ENCODE results near the gene KIF1A.

Gene KIF1A

DNA sequence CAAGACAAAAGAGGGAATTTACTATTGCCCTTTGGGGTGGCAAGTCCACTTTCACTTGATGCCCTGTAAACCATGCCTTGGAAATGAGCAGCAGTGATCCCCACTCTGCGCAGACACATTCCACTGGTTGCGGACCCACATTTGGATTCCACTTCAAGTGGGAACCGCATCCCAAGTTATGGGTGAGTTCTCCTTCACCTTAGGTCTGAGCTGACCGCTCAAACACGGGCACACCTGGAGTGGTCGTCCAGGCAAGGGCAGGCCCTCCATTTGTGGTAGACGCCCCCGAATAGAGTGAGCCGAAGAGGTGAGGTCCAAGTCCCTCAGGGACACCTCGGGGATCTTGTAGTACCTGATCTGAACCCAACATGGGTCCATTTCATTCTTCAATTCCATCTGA, 38.9 kb upstream of the KIF1A start:
- no peak overlapping the region for H3K4me3 ChIP-seq (ENCODE audit: low read length)
- TF ChIP-seq, protein P1, sequence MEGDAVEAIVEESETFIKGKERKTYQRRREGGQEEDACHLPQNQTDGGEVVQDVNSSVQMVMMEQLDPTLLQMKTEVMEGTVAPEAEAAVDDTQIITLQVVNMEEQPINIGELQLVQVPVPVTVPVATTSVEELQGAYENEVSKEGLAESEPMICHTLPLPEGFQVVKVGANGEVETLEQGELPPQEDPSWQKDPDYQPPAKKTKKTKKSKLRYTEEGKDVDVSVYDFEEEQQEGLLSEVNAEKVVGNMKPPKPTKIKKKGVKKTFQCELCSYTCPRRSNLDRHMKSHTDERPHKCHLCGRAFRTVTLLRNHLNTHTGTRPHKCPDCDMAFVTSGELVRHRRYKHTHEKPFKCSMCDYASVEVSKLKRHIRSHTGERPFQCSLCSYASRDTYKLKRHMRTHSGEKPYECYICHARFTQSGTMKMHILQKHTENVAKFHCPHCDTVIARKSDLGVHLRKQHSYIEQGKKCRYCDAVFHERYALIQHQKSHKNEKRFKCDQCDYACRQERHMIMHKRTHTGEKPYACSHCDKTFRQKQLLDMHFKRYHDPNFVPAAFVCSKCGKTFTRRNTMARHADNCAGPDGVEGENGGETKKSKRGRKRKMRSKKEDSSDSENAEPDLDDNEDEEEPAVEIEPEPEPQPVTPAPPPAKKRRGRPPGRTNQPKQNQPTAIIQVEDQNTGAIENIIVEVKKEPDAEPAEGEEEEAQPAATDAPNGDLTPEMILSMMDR (conservative IDR thresholded peaks at IDR 0.05; ENCODE audit: low read depth, low read length), result no peak
- DNase-seq (ENCODE audit: low read depth), result no peak

DNA sequence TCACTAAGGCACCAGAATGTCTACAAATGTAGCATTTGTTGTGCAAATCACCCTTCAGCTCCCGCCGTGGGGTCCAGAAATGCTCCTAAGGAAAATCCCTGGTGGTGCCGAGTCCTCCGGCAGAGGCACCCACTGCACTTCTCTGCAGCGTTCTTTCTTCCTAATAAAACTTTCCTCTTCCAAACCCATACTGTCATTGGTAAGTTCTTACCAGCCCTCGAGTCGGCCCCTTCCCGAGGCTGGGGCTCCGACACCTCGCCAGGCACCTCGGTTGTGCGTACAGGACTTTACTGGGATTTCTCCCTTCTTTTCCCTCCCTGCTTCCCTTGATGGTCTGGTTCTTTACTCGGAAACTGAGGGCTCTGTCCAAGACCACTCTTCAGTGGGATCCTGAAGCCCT, 38.3 kb upstream of the KIF1A start:
- no peak overlapping the region for H3K4me3 ChIP-seq (ENCODE audit: low read length)
- TF ChIP-seq, protein P1 (conservative IDR thresholded peaks at IDR 0.05; ENCODE audit: low read depth, low read length), result no peak
- no peak for DNase-seq (ENCODE audit: low read depth)

DNA sequence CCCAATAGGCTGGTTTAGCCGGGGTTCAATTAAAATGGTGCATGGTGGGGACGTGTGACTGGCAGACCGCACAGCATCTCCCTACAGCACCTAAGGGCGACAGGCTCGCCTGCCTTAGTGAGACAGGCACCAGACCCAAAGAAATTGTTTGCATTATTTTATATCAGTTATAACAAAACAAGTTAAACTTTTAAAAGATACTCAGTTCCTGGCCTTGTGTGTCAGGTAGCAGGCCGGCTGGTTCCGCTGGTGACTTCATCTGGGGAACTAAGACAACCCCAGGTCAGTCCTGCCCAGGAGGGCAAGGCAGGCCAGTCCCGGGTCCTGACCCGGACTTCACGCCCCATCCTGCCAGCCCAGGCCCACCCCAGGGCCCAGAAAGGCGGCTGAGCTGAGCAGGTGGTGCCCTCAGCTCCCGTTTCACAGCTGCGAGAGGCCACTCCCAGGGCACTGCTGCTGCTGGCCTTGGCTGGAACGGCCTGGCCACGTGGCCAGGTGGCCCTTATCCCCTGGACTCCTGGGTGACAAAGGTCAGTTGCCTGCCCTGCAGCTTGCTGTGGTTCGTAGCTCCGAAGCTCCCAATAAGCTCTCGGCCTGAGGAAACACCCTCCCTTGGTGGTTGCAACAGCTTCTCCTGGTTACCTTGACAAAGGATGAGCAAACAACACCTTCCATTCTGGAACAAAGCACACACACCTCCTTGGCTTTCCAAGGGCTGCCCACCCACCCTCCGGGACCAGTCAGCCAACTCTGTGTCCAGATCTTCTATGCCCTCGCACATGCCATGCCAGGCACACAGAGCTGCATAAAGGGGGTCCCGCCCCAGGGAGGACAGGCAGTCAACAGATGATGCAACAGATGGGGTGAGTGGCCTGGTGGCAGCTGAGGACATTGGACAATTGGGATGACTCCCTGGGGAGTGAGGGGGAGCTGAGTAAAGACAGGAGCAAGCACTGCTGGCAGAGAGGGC, 37.3 kb upstream of the KIF1A start:
- H3K4me3 ChIP-seq (ENCODE audit: low read length), result no peak overlapping the region
- TF ChIP-seq, protein P1 (conservative IDR thresholded peaks at IDR 0.05; ENCODE audit: low read depth, low read length), result no peak
- no peak for DNase-seq (ENCODE audit: low read depth)

DNA sequence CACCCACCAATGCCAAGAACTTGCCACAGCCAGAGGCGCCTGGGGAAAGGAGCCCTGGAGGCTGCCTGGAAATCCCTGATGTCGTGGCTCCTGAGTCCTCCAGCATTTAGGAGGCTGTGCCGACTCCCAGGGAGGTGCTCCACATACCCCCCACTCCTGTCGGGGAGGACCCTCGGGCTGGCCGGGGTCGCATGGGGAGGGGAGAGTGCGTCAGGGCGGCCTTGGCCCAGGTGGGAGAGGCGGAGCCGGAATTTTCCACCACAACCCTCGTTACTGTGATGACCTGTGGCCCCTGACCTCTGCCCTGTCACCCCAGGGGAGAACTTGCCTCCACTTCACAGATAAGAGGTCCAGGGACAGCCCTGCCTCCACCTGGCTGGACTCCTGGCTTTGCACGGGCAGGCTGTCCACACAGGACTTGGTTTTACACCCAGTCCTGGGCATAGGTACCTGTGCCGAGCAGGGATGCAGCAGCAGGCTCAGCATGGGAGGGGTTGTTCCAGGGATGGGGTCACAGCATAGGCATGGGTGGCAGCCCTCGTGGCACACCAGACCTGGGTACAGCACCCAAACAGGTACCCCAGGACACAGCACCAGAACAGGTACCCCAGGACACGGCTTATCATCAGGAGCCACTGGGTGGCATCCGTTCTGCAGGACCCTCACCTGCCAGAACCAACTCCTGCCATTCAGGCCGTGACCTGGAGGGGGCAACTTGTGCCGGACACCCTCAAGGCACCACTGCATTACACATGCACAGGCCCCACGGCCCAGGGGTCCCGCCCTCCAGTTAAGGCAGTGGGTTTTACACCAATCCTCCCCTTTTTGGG, 36.3 kb upstream of the KIF1A start:
- TF ChIP-seq, protein P1 (conservative IDR thresholded peaks at IDR 0.05; ENCODE audit: low read depth, low read length), result peak; percentile 12
- DNase-seq (ENCODE audit: low read depth), result no peak
- no peak overlapping the region for H3K4me3 ChIP-seq (ENCODE audit: low read length)

DNA sequence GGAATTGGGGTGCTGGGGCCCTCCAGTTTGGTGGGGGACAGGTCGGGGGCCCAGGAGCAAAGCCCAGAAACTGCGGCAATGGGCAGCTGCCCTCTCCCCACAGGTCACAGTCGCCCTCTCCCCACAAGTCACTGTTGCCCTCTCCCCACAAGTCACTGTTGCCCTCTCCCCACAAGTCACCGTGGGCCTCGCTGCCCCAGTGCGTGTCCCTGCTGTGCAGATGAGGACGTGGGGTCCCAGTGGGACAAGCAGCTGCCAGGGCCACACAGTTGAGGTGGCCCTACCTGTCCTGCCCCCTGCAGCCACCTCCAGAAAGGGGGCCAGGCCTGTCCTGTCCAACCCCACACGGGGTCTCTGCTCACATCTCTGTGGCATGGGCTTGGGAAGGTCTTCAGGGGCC, 35.7 kb upstream of the KIF1A start:
- TF ChIP-seq, protein P1 (conservative IDR thresholded peaks at IDR 0.05; ENCODE audit: low read depth, low read length), result no peak
- H3K4me3 ChIP-seq (ENCODE audit: low read length), result no peak overlapping the region
- DNase-seq (ENCODE audit: low read depth), result no peak

DNA sequence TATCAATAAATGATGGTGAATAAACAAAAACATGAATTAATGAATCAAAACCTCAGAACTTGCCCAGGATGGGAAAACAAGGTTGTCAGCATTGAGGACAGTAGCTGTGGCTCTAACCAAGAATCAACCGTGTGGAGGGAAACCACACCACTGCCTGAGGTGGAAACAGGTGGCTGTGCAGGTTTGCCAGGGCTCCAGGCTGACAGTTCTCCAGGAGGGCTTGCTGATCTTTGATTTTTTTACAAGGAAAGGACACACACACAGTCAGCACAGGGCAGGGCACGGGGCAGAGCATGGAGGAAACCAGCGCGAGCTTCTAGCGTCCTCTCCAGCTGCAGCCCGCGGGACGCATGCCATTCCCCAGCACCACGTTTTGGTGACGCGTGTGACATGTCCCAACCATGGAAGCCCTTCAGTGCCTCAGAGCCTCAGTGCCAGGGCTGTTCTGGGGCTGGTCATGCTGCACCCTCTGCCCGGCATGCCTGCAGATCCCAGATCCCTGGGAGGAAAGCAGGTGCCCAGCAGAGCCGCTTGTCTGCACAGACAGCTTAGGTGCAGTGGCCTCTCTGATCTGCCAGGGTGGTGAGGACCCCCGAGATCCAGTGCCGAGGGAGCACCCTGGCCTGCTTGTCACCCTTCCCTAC, 32.8 kb upstream of the KIF1A start:
- no peak overlapping the region for H3K4me3 ChIP-seq (ENCODE audit: low read length)
- TF ChIP-seq, protein P1 (conservative IDR thresholded peaks at IDR 0.05; ENCODE audit: low read depth, low read length), result no peak
- no peak for DNase-seq (ENCODE audit: low read depth)
